ENCODE measurements around the gene GDI1. TPM values are rescaled to one million over a fixed set of nuclear protein-coding genes. Genes with fewer than 3 reads are reported as not detected.
"Not testable (repeated sequence)": the region's sequence is repeated elsewhere in the genome, so short reads cannot be mapped to it uniquely, and the experiment has no call there.

Gene GDI1
- 129 TPM for polyA plus RNA-seq (2013, experiment 1 of 2; ENCODE audit: insufficient read length)
- polyA plus RNA-seq (2013, experiment 2 of 2; ENCODE audit: insufficient read length) = 135 TPM

DNA sequence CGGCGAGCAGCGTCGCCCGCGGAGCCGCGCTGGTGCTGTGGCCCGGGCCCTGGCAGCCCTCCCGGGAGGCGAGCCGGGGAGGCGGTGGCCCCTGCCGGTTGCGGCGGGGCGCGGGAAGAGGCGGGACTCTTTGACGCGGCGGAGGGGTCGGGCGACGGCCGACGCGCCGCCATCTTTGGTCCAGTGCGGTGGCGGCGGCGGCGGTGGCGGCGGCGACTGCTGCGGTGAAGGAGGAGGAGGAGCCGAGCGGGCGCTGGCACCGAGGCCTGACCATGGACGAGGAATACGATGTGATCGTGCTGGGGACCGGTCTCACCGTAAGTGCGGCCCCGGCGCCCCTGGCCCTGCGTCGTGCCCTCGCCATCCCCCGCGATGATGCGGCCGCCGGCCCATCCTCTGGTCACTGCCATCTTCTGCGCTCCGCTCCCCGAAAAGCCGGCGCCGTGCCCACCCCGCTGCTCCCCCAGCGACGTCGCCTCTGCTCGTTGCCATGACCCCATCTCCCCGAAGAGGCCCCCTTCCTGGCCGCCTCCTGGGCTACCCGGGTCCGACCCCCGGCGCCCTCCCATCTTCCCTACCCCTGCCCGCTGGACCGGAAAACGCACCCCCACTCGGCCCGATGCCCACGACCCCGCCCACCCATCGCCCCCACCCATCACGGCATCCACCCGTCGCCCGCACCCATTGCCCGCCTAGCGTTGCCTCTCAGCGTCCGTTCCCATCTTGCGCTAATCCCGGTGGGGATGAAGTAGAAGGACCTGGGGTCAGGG, at the start of gene GDI1:
GDI1 (plus strand) TSS at position 172 of the 770 bp plus-strand sequence; CDS start at position 273, 101 bp downstream.
- peak; percentile 65 for DNase-seq

DNA sequence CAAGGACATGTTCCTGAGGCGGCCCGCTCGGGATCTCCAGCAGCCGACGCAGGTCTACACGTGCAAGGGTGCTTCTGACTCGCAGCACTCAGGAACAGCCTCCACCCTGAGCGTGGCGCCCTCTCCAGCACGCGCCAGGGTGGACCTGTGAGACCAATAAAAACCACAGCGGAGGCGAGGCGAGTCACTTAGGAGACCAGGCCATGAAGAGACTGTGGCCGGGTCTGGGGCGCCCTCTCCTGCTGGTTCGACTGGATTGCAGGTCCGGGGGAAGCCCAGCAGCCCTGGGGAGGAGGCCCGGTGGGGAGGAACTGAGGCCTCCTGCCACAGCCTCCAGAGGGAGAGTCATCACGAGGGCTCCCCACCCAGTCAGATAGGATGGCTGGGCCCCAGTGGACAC, 48.9 kb upstream of the GDI1 start:
- DNase-seq = not testable (repeated sequence)

DNA sequence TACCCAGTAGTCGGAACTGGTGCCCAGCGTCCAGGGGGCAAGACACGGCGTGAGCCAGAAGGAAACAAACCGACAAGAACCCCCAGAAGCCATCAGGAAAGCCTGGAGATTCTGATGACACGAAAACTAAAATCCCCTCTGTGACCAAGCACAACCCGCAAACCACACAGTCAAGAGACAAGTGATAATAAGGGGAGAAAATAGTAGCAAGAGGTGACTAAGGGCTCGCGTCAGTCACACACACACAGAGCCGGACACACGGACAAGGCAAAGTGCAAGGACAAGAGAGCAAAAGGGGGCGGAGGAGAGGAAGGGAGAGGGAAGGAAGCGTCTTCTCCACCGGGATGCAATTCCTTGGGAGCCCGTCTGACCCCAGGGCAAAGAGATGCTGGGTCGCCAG, 48.3 kb upstream of the GDI1 start:
- DNase-seq = not testable (repeated sequence)

DNA sequence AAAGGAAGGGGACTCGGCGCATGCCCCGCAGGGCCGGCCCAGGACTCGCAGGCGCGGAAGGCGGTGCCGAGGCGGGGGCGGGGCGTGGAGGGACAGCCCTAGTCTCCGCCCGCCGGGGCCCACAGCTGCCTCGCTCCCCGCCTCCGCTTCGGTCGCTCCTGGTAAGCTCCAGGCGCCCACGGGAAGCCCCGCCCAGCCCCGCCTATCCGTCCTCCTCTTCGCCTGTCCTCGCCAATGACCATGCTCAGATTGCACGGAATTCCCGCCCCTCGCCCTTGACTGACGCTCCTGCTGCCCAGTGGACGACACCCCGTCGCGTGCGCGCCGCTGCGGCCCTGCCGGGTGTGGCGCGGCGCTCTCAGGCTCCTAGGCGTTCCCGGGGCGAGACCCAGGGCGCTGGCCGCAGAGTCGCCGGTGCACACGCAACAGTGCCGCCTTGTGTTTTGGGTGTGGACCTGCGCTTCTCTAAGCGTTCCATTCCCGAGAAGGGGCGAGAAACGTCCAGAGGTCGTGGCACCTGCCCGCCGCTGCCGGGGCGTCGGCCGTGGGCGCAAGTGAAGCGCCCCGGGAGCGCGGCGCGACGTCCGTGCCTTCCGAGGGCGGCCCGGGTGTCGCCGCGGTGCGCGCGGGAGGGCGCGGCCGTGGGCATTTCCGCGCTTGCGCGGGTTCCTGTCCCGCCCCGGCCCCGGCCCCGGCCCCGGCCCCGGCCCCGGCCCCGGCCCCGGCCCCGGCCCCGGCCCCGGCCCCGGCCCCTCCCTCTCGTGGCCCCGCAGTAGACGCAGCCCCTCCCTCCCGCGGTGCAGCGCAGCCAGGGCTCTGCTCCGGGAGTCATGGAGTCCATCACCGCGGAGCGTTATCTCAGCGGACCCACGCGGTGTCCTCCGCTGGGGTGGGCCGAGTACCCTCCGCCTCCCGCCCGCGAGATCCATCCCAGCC, 46.9 kb upstream of the GDI1 start:
- DNase-seq = not testable (repeated sequence)

DNA sequence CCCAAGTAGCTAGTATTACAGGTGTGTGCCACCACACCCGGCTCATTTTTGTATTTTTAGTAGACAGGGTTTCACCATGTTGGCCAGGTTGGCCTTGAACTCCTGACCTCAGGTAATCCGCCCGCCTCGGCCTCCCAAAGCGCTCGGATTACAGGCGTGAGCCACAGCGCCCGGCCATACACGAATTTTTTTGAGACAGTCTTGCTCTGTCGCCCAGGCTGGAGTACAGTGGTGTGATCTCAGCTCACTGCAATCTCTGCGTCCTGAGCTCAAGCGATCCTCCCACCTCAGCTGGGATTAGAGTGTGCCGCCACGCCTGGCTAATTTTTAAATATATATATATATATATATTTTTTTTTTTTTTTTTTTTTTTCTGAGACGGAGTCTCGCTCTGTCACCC, 40.6 kb upstream of the GDI1 start:
- DNase-seq = not testable (repeated sequence)

DNA sequence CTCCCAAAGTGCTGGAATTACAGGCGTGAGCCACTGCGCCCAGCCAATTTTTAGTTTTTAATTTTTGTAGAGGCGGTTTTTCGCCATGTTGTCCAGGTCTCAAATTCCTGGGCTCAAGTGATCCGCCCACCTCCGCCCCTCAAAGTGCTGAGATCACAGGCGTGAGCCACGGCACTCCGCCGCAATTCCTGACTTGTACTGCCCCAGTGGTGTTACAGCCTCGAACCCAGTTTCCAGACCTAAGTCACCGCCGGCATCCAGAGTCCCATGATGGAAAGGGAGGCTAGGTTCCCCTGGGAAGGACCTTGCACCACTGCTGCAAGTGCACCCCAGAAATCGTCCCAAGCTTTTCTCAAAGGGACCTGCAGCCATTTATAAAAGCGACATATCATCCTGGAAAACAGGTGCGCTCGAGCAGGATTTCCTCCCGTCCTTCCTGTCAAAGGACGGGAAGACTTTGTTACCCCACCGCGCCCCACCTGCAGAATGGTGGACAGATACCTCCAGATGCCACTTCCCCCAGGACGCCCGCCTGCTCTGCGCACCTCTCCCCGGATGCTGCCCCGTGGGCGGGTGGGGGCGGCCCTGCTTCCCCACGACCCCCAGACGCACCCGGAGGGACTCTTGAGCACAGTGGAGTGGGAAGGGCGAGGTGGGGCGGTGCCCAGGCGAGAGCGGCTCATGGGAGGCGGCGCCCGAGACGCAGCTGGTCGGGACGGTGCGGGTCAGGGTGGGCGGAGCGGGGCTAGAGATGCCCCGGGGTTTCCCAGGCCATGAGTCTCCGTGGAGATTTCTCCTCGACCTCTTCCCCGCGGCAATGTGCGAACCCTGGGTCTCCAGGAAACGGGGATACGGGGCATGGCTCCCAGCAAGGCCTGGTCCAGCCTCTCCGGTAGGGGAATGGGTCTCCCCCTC, 39.7 kb upstream of the GDI1 start:
- peak; percentile 62 for DNase-seq

DNA sequence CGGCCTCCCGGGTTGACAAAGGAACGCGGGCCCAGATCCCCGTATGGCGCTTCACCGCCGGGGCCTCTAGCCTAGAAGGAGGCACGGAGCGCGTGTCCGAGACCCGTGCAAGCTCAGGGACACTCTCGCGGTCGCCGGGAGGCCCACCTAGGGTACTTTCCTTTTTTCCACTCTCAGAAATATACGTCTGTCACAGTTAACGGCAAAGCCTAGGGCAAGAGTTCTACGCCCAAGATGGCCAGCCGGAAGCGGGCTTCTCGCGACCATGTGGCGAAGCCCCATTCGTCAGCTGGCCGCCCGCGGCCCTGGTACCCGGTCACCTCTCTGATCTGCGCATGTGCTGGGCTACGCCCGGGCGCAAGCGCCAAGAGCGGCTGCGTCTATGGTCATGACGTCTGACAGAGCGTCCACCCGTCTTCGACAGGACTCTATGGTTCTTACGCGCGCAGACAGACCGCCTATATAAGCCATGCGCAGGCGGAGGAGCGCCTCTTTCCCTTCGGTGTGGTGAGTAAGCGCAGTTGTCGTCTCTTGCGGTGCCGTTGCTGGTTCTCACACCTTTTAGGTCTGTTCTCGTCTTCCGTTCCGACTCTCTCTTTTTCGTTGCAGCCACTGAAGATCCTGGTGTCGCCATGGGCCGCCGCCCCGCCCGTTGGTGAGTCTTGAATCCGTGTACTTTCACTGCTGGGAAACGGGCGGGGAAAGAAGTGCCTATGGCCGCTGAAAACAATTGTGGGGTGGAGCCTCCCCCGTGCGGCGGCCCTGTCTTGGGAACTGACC, 38.9 kb upstream of the GDI1 start, which contains the start of gene RPL10:
RPL10 (plus strand) TSS at position 490 of the 780 bp plus-strand sequence; CDS start at position 633, 143 bp downstream.
- peak; percentile 98 for DNase-seq

DNA sequence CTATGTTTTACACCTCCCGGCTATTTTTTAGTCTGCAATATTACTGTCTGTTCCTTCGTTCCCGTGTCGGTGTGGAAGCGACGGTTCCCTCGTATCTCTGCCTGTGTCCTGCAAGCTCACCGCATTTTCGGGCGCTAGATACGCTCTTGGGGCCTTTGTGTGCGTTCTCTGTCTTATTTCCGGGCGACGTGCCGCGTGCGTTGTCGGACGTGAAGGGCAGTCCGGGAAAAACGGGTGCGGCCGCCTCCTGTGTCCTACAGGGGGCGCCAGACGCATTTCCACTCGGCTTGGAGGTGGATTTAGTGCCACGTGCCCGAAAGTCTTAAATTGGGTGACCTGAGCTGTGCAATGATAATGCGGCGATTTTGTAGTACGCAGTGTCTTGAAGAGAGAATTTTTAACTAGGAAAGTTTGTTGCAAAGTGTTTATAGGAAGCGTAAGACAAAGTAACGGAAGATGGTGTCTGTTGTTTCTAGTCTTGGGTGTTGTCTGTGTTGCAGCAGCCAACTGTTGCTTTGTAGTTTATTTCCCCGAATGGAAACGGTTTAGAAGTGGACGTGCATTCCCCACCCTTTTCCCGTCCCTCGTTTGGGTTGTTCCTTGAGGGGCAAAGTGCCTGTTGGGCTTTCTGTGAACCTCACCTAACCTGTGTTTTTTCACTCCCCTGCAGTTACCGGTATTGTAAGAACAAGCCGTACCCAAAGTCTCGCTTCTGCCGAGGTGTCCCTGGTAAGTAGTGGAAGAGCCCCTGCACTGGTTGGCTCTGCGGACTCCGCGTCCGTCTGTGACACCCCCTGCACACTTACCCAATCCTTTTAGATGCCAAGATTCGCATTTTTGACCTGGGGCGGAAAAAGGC, 38.1 kb upstream of the GDI1 start:
- peak; percentile 83 for DNase-seq

DNA sequence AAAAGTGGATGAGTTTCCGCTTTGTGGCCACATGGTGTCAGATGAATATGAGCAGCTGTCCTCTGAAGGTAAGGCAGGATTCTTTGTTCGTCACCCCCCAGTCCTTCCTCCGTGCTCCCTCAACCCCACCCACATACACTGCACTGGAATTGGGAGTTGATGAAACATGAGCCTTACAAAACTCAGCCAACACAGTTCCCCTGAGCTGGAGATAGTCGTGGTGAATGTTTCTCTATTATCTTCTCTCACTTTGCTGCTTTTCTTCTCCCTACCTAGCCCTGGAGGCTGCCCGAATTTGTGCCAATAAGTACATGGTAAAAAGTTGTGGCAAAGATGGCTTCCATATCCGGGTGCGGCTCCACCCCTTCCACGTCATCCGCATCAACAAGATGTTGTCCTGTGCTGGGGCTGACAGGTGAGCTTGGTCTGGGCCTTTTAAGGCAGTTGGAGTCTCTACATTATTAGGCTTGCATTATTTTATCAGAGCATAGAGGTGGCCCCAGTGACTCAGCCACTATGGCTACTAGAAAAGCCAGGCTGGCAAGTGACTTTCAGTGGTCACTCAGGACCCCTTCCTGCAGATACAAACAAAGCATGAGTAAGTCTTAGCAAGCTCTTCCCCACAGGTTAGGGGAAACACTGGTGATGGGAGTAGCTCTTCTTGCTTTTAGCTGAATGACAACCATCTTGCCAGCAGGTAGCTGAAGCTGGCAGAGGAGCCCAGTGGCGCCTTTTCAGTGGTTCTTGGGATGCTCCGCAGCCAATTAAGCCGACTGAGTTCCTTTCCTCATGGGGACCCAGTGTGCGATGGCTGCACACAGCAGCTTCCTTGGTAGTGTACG, 37.2 kb upstream of the GDI1 start:
- DNase-seq = no peak

DNA sequence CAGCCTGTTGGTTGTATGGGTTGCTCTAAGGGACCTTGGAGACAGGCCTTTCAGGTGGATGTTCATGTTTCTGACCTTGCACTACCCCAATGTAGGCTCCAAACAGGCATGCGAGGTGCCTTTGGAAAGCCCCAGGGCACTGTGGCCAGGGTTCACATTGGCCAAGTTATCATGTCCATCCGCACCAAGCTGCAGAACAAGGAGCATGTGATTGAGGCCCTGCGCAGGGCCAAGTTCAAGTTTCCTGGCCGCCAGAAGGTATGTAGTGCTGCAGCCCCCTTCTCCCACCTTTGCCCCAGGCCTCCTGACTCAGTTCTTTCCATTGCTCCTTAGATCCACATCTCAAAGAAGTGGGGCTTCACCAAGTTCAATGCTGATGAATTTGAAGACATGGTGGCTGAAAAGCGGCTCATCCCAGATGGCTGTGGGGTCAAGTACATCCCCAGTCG, 36.6 kb upstream of the GDI1 start:
- not testable (repeated sequence) for DNase-seq

DNA sequence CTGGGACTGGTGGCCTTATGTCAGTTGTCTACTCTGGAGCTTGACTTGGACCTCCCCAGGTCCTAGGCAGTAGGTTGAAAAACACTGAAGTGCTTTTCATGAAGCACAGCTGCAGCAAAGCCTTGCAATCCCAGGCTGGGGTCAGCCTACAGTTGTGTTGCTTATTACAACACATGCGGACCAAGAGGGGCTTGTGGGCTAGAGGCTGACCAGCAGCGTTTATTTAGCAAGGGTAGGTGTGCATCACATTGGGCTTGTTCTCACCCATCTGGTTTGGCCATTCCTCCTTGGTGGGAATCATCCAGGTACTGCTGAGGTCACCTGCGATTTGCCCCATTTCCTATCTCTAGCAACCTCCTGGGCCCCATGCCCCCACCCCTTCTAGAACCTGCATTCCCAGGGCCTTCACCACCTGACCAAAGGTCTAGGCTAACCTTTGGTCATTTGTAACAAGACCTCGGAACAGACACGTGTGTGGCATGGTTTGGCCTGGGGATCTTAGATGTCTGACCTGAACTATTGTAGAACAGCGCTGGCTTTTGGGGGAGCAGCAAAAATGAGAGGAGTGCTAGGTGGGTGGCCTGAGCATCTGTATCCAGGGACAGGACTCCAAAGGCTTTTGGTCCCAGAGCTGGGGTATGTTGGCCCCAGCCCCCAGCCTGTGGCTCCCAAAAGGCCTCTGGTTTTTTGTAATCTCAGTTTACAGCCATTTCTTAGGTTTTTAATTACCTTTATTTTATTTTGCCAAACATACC, 35.7 kb upstream of the GDI1 start:
- peak; percentile 37 for DNase-seq

DNA sequence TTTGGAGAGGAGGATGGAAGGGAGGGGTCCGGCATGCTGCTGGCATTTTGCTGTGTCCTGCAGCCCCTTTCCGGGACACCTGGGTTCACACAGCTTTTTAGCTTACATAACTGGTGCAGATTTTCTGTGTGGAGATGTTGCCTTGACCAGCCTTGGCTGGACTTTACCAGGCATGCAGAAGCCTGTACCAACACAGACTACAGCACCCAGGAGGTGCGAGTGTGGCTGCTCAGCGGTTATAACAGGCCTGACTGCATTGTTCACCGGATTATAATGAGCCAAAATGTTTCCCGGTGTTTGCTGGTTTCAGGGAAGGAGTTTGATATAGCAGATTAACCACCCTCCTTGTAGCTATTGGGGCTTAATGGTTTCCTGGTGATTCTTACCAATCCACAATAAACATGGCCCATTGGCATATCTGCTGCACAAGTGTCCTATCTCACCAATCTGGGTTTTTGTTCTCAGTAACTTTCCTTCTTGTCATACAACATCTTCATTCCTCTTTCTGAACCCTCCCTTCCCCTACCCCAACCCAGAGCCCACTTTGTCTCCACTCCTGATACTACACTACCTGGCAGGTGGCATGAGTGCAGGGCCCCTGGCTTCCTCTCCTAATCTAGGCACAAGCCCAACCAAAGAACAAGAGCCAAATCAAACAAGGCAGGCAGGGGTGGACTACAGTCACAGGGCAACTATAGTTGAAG, 34.9 kb upstream of the GDI1 start:
- peak; percentile 21 for DNase-seq

DNA sequence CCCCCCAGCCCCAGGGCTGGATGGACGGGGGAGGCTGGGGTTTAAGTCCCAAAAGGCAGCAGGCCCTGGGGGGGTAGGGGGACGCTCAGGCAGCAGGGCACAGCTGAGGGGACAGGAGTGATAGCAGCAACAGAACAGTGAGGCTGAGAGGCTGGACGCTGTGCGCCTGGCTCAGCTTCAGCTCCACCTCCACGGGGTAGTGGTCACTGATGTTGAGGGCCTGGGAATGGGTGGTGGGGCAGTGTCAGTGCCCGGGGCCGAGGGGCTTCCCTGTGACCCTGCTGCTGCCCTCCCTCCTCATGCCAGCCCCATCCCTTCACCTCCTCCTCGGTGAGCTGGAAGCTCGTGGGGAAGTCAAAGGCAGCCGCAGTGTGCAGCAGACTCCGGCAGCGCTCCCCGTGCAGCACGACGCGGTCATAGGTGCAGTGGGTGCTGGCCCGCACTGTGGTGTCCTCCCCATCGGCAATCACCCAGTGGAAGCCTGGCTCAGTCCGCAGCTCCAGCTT, 34.3 kb upstream of the GDI1 start:
- DNase-seq = no peak

DNA sequence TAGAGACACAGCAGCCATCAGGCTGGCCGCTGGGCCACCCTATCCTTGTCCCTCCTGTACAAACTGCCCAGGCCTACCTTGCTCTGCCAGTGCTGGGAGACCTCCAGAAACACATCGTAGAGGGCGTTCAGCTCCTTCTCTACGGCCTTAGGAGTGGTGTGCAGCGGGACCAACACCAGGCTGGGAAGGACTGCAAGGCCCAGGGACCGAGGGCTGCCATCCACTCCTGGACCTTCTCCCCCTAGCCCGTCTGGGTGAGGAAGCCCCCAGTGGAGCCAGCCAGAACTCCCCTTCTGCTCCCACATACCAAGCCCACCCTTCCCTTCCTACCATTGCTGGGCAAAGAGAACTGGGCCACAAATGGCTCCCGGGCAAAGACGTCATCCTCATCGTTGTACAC, 33.8 kb upstream of the GDI1 start:
- DNase-seq = no peak

DNA sequence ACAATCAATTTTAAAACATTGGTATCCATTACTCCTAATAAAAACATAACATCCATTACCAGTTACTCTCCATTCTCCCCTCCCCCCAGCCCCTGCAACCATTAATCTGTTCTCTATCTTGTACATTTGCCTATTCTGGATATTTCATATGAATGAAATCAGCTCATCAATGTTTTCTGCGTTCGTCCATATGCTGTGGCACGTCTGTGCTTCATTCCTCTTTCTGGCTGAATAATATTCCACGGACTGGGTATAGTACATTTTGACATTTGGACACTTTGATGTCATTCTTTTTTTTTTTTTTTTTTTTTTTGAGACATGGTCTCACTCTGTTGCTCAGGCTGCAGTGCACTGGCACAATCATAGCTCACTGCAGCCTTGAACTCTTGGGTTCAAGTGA, 33.1 kb upstream of the GDI1 start:
- DNase-seq = no peak

DNA sequence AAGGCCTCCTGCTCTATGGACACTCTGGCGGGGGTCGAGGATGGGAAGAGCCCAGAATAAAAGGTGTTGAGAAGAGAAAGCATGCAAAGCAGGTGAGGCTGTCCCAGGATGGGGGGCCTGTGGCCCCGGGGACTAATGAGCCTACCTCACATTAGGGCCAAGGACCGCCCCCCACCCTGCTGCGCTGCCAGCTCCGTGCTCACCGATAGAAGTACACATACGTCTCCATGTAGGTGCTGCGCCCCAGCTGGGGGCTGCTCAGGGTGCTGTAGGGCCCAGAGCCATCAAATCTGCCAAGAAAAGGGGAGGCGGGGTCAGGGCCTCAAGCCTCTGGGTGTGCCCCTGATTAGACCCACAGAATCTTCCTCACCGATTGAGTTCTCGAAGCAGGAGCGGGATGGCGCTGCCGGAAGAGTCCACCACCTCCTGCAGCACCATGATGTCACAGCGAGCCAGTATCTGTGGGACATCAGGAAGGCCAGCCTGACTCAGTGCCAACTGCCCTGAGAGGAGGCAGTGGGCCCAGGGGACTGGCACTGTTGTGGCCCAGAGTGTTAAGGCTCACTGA, 32.2 kb upstream of the GDI1 start:
- DNase-seq = no peak

DNA sequence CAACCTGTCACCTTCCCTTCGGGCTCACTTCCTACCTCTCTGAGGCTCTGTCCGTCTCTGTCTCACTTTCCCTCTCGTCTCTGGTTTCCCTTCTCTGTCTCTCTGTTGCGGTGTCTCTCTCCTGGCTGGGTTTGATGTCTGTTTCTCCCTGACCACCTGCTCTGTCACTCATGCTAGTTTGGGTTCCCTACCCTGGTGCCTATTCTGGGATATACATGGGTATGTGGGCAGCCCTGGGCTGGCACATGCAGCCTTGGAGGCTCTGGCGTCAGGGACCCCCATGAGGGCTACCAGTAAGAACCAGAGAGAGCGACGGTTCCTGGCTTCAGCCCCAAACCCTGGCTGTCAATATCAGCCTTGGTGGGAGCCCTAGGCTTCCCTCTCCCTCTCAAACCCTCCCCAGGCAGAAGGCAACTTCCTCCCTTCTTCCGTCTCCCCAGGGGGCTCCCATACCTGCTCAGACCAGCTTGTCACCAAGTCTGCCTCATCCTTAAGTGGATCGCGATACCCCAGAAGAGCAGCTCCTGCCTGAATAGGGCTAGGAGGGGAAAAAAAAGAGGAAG, 28.2 kb upstream of the GDI1 start:
- no peak for DNase-seq

Data from fibroblast of skin of abdomen (primary cell).